Measurements from ENCODE around the gene SAMD4A.
"Not testable (repeated sequence)": the region's sequence is repeated elsewhere in the genome, so short reads cannot be mapped to it uniquely, and the experiment has no call there.

SAMD4A gene

GRCh38 chr14:54798465-54799124 is 231.7 kb downstream of the SAMD4A start:
- no peak for DNase-seq (ENCODE audit: low read depth, low spot score)
- TF ChIP-seq EZH2 (IDR thresholded peaks at IDR 0.05), result no peak
- no peak for TF ChIP-seq POLR2AphosphoS5 (IDR thresholded peaks at IDR 0.05; ENCODE audit: borderline replicate concordance, low read depth, low read length)
- no peak for TF ChIP-seq FOXP2 (optimal IDR thresholded peaks at IDR 0.05; ENCODE audit: control extremely low read depth, extremely low read length, insufficient read depth)
- Histone ChIP-seq H3K4me3 (no peak overlapping the region), H3K27ac (no peak overlapping the region), H3K9ac (ENCODE audit: insufficient read length) (no peak overlapping the region), H3K9me3 (ENCODE audit: low read depth, low read length) (no peaks in the 10 kb centered on the region), H3K36me3 (ENCODE audit: insufficient read depth, low read length) (no peaks in the 10 kb centered on the region)

GRCh38 chr14:54801482-54801881 is 234.6 kb downstream of the SAMD4A start:
- H3K4me3 ChIP-seq; H3K9me3 ChIP-seq (ENCODE audit: low read depth, low read length); DNase-seq (ENCODE audit: low read depth, low spot score); H3K9ac ChIP-seq (ENCODE audit: insufficient read length); H3K27ac ChIP-seq; H3K36me3 ChIP-seq (ENCODE audit: insufficient read depth, low read length): not testable (repeated sequence)

- no peak for DNase-seq (ENCODE audit: low read depth, low spot score)
- no peak overlapping the region for H3K27ac ChIP-seq
- no peak overlapping the region for H3K9ac ChIP-seq (ENCODE audit: insufficient read length)
- H3K4me3 ChIP-seq, result no peak overlapping the region
- no peaks in the 10 kb centered on the region for H3K9me3 ChIP-seq (ENCODE audit: low read depth, low read length)
- H3K36me3 ChIP-seq (ENCODE audit: insufficient read depth, low read length), result no peaks in the 10 kb centered on the region
- TF ChIP-seq POLR2AphosphoS5 (IDR thresholded peaks at IDR 0.05; ENCODE audit: borderline replicate concordance, low read depth, low read length) (no peak), EZH2 (IDR thresholded peaks at IDR 0.05) (no peak)
These were observed 236.5 kb downstream of the SAMD4A start for GRCh38 chr14:54803396-54803795.

GRCh38 chr14:54803926-54804537 is 237.1 kb downstream of the SAMD4A start:
- H3K9me3 ChIP-seq (ENCODE audit: low read depth, low read length), result no peaks in the 10 kb centered on the region
- no peak overlapping the region for H3K9ac ChIP-seq (ENCODE audit: insufficient read length)
- no peak for TF ChIP-seq FOXP2 (optimal IDR thresholded peaks at IDR 0.05; ENCODE audit: control extremely low read depth, extremely low read length, insufficient read depth)
- no peak for TF ChIP-seq POLR2AphosphoS5 (IDR thresholded peaks at IDR 0.05; ENCODE audit: borderline replicate concordance, low read depth, low read length)
- TF ChIP-seq EZH2 (IDR thresholded peaks at IDR 0.05), result no peak
- H3K27ac ChIP-seq, result no peak overlapping the region
- H3K36me3 ChIP-seq (ENCODE audit: insufficient read depth, low read length), result no peaks in the 10 kb centered on the region
- H3K4me3 ChIP-seq, result no peak overlapping the region
- DNase-seq (ENCODE audit: low read depth, low spot score), result no peak

GRCh38 chr14:54804538-54805041 is 237.7 kb downstream of the SAMD4A start:
- DNase-seq (ENCODE audit: low read depth, low spot score), result no peak
- Histone ChIP-seq H3K27ac (no peak overlapping the region), H3K9me3 (ENCODE audit: low read depth, low read length) (no peaks in the 10 kb centered on the region), H3K4me3 (no peak overlapping the region), H3K36me3 (ENCODE audit: insufficient read depth, low read length) (no peaks in the 10 kb centered on the region), H3K9ac (ENCODE audit: insufficient read length) (no peak overlapping the region)
- no peak for TF ChIP-seq FOXP2 (optimal IDR thresholded peaks at IDR 0.05; ENCODE audit: control extremely low read depth, extremely low read length, insufficient read depth)
- no peak for TF ChIP-seq EZH2 (IDR thresholded peaks at IDR 0.05)
- TF ChIP-seq POLR2AphosphoS5 (IDR thresholded peaks at IDR 0.05; ENCODE audit: borderline replicate concordance, low read depth, low read length), result no peak

GRCh38 chr14:54805070-54805444 is 238.1 kb downstream of the SAMD4A start:
- TF ChIP-seq EZH2 (IDR thresholded peaks at IDR 0.05), result no peak
- no peak for TF ChIP-seq FOXP2 (optimal IDR thresholded peaks at IDR 0.05; ENCODE audit: control extremely low read depth, extremely low read length, insufficient read depth)
- no peak for TF ChIP-seq POLR2AphosphoS5 (IDR thresholded peaks at IDR 0.05; ENCODE audit: borderline replicate concordance, low read depth, low read length)
- no peak for DNase-seq (ENCODE audit: low read depth, low spot score)
- Histone ChIP-seq H3K4me3 (no peak overlapping the region), H3K36me3 (ENCODE audit: insufficient read depth, low read length) (no peaks in the 10 kb centered on the region), H3K9ac (ENCODE audit: insufficient read length) (no peak overlapping the region), H3K27ac (no peak overlapping the region), H3K9me3 (ENCODE audit: low read depth, low read length) (no peaks in the 10 kb centered on the region)

GRCh38 chr14:54805445-54806322 is 238.8 kb downstream of the SAMD4A start:
- H3K36me3 ChIP-seq (ENCODE audit: insufficient read depth, low read length), result no peaks in the 10 kb centered on the region
- no peak overlapping the region for H3K27ac ChIP-seq
- no peaks in the 10 kb centered on the region for H3K9me3 ChIP-seq (ENCODE audit: low read depth, low read length)
- DNase-seq (ENCODE audit: low read depth, low spot score), result peak; percentile 53
- no peak for TF ChIP-seq POLR2AphosphoS5 (IDR thresholded peaks at IDR 0.05; ENCODE audit: borderline replicate concordance, low read depth, low read length)
- TF ChIP-seq FOXP2 (optimal IDR thresholded peaks at IDR 0.05; ENCODE audit: control extremely low read depth, extremely low read length, insufficient read depth), result no peak
- no peak for TF ChIP-seq EZH2 (IDR thresholded peaks at IDR 0.05)
- H3K4me3 ChIP-seq, result peak overlapping the region; percentile 57
- no peak overlapping the region for H3K9ac ChIP-seq (ENCODE audit: insufficient read length)

GRCh38 chr14:54806616-54807015 is 239.7 kb downstream of the SAMD4A start:
- Histone ChIP-seq H3K4me3 (no peak overlapping the region), H3K36me3 (ENCODE audit: insufficient read depth, low read length) (no peaks in the 10 kb centered on the region), H3K27ac (no peak overlapping the region), H3K9ac (ENCODE audit: insufficient read length) (no peak overlapping the region), H3K9me3 (ENCODE audit: low read depth, low read length) (no peaks in the 10 kb centered on the region)
- TF ChIP-seq FOXP2 (optimal IDR thresholded peaks at IDR 0.05; ENCODE audit: control extremely low read depth, extremely low read length, insufficient read depth), result no peak
- no peak for TF ChIP-seq POLR2AphosphoS5 (IDR thresholded peaks at IDR 0.05; ENCODE audit: borderline replicate concordance, low read depth, low read length)
- TF ChIP-seq EZH2 (IDR thresholded peaks at IDR 0.05), result no peak
- DNase-seq (ENCODE audit: low read depth, low spot score), result no peak
